Stimulated activated naive CD8-positive, alpha-beta T cell treated with anti-CD3 and anti-CD28 coated beads, Interleukin-15, Interleukin-2, amounts not matched to agents 100 ng/mL and 50 ng/mL, for 24 hours (primary cell): Measurements from ENCODE around the gene FRMD4A.
"Not testable (repeated sequence)": the region's sequence is repeated elsewhere in the genome, so short reads cannot be mapped to it uniquely, and the experiment has no call there.

ENCODE experiments used
- H3K27ac Mint-ChIP-seq: one replicate; pipeline ENCODE4 v1.8.0; 2021; ENCODE audit warnings: mild to moderate bottlenecking, mixed read lengths
- H3K27me3 Mint-ChIP-seq: one replicate; pipeline ENCODE4 v1.8.0; 2021; ENCODE audit warnings: mixed read lengths
- H3K36me3 Mint-ChIP-seq: one replicate; pipeline ENCODE4 v1.8.0; 2021; ENCODE audit warnings: low read depth, mixed read lengths
- H3K4me1 Mint-ChIP-seq: one replicate; pipeline ENCODE4 v1.8.0; 2021; ENCODE audit warnings: low read depth, mixed read lengths
- H3K4me3 Mint-ChIP-seq: one replicate; pipeline ENCODE4 v1.8.0; 2021; ENCODE audit warnings: mild to moderate bottlenecking, mixed read lengths
- H3K9me3 Mint-ChIP-seq: one replicate; pipeline ENCODE4 v1.8.0; 2021; ENCODE audit warnings: mixed read lengths

FRMD4A gene

GRCh38 chr10:13938950-13939349, 391.8 kb downstream of the FRMD4A start:
- Mint-ChIP-seq H3K27ac (no peak overlapping the region), H3K9me3 (peaks cover 8% of the 10 kb centered on the region), H3K36me3 (no peaks in the 10 kb centered on the region), H3K4me3 (no peak overlapping the region), H3K27me3 (peaks cover 2% of the 10 kb centered on the region), H3K4me1 (peaks cover 9% of the 10 kb centered on the region)

DNA sequence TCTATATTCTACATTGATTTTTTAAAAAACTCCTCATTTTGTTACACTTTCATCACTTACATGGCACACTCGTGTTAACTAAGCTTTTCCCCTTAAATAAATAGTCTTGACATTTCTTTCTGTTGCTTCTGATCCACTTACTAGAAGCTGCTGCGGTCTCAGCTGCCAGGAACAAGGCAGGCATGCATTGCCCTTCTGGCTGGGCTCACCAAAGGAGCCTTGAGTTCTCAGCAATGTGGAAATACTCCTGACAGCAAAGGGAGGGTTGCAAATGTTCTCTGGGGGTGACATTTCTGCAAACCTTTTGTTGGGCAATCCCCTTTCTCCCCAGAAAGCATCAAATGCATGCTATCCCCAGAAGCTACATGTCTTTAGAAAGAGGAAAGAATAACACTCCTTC, 393.9 kb downstream of the FRMD4A start:
- Mint-ChIP-seq H3K36me3 (no peaks in the 10 kb centered on the region), H3K27me3 (peaks cover 2% of the 10 kb centered on the region), H3K4me3 (no peak overlapping the region), H3K9me3 (peaks cover 8% of the 10 kb centered on the region), H3K4me1 (no peaks in the 10 kb centered on the region), H3K27ac (no peak overlapping the region)

GRCh38 chr10:13930120-13930519, 400.6 kb downstream of the FRMD4A start:
- Mint-ChIP-seq H3K4me3 (no peak overlapping the region), H3K27me3 (peaks cover 7% of the 10 kb centered on the region), H3K27ac (no peak overlapping the region)

DNA sequence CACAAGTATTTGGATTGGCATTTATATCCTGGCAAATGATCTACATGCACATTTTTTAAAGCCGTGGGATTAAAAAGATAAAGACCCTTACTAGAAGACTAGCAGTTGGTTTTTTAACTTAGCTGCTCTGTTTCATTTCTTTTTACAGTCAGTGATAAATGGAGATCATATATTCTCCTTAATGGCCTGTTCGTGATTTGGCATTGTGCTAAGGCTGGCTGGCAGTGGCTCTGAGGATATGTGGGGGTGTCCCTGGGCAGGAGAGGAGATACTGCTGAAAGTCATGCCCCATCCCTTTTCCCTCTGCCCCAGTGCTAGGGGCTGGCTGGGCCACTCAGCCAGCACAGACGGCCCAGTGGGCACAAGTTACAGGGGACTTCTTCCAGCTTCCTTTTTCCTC, 402.3 kb downstream of the FRMD4A start:
- H3K4me3 Mint-ChIP-seq: no peak overlapping the region
- H3K27ac Mint-ChIP-seq: no peak overlapping the region
- H3K9me3 Mint-ChIP-seq: no peaks in the 10 kb centered on the region
- H3K27me3 Mint-ChIP-seq: peaks cover 7% of the 10 kb centered on the region
- peaks cover 16% of the 10 kb centered on the region for H3K4me1 Mint-ChIP-seq
- no peaks in the 10 kb centered on the region for H3K36me3 Mint-ChIP-seq

More at GRCh38 chr10:13930120-13930519, 400.6 kb downstream of the FRMD4A start:
- Mint-ChIP-seq H3K9me3 (no peaks in the 10 kb centered on the region), H3K36me3 (no peaks in the 10 kb centered on the region), H3K4me1 (peaks cover 15% of the 10 kb centered on the region)

DNA sequence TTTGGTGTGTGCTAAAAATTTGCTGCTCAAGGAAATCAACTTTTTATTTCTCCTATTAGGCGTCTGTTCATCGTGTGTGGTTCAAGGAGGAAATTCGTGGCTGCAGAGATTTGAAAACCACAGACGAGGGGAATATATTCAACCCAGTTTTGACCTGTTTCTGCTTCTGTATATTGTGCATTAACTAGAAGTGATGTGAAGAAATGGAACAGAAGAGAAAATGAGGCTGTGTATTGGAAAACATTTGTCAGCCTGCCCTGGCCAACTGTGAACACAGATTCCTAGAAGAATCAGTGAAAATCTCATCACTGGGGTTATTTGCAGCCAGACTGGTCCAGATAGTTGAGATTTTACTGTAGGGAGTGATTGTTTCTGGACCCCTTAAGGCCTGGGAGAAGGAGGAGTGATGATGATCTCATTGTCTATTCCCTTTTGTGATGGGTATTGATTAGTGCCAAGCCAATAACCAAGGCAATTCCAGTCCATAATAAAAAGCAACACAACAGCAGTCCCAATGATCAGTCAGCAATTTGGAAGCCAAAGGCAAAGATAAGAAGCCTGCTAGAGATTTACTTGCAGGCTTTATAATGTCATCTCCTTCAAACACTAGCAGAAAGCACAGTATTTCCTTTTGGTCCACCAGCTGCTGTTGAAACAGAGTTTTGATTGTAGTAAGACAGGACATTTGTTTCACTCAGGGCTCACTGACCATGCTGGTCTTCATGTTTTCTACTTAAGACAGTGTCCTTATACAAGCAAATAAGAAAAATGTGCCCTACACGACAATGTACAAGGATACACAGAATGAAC, 404.5 kb downstream of the FRMD4A start:
- H3K27ac Mint-ChIP-seq: no peak overlapping the region

GRCh38 chr10:13924040-13924725, 406.5 kb downstream of the FRMD4A start:
- Mint-ChIP-seq H3K4me1 (peaks cover 10% of the 10 kb centered on the region), H3K4me3 (no peak overlapping the region), H3K36me3 (no peaks in the 10 kb centered on the region), H3K27me3 (peaks cover 7% of the 10 kb centered on the region), H3K27ac (no peak overlapping the region), H3K9me3 (no peaks in the 10 kb centered on the region)

More for the DNA sequence above, 404.5 kb downstream of the FRMD4A start:
- Mint-ChIP-seq H3K4me3 (no peak overlapping the region), H3K36me3 (no peaks in the 10 kb centered on the region), H3K4me1 (peaks cover 16% of the 10 kb centered on the region), H3K9me3 (no peaks in the 10 kb centered on the region), H3K27me3 (peaks cover 7% of the 10 kb centered on the region)

- H3K9me3 Mint-ChIP-seq: no peaks in the 10 kb centered on the region
- peaks cover 7% of the 10 kb centered on the region for H3K27me3 Mint-ChIP-seq
- no peak overlapping the region for H3K27ac Mint-ChIP-seq
- H3K4me1 Mint-ChIP-seq: peaks cover 10% of the 10 kb centered on the region
- no peaks in the 10 kb centered on the region for H3K36me3 Mint-ChIP-seq
- no peak overlapping the region for H3K4me3 Mint-ChIP-seq
Measured at GRCh38 chr10:13922586-13922985, 408.1 kb downstream of the FRMD4A start.

GRCh38 chr10:13921941-13922340, 408.8 kb downstream of the FRMD4A start:
- Mint-ChIP-seq H3K27ac (no peak overlapping the region), H3K9me3 (no peaks in the 10 kb centered on the region), H3K4me3 (no peak overlapping the region), H3K27me3 (peaks cover 7% of the 10 kb centered on the region), H3K4me1 (peaks cover 10% of the 10 kb centered on the region), H3K36me3 (no peaks in the 10 kb centered on the region)

DNA sequence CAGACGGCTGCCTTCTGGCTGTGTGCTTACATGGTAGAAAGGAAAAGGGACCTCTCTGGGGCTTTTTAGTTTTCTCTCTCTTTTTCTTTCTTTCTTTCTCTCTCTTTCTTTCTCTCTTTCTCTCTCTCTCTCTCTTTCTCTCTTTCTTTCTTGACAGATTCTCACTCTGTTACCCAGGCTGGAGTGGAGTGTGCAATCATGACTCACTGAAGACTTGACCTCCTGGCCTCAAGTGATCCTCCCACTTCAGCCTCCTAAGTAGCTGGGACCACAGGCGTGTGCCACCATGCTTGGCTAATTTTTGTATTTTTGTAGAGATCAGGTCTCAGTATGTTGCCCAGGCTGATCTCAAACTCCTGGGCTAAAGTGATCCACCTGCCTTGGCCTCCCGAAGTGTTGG, 409.6 kb downstream of the FRMD4A start:
- H3K4me1 Mint-ChIP-seq, H3K27ac Mint-ChIP-seq: not testable (repeated sequence)

DNA sequence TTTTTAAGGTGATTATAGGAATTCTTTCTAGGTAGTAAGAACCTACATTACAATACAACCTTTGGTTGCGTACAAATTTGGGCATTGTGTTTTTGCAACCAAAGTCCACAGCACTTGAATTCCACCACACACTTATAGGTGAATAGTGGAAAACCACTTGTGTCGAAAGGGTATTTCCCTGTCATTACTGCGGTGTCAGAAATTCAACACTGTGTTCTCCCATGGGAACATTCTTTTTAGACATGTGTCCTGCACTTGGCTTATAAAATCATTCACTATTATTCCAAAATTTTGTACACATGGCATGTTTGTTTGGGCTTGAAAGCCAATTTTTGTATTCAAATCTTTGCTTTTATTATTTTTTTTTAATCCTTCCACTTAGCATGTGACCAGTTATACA, 410.3 kb downstream of the FRMD4A start:
- H3K4me1 Mint-ChIP-seq: peaks cover 5% of the 10 kb centered on the region
- no peak overlapping the region for H3K27ac Mint-ChIP-seq
- H3K27me3 Mint-ChIP-seq: no peaks in the 10 kb centered on the region
- H3K4me3 Mint-ChIP-seq: no peak overlapping the region
- H3K36me3 Mint-ChIP-seq: no peaks in the 10 kb centered on the region
- H3K9me3 Mint-ChIP-seq: no peaks in the 10 kb centered on the region

More for the DNA sequence above, 409.6 kb downstream of the FRMD4A start:
- H3K27me3 Mint-ChIP-seq, H3K4me3 Mint-ChIP-seq, H3K36me3 Mint-ChIP-seq, H3K9me3 Mint-ChIP-seq: not testable (repeated sequence)

GRCh38 chr10:13920031-13920430, 410.7 kb downstream of the FRMD4A start:
- Mint-ChIP-seq H3K27me3 (no peaks in the 10 kb centered on the region), H3K27ac (no peak overlapping the region), H3K4me3 (no peak overlapping the region), H3K4me1 (peaks cover under 1% of the 10 kb centered on the region), H3K36me3 (no peaks in the 10 kb centered on the region), H3K9me3 (no peaks in the 10 kb centered on the region)

DNA sequence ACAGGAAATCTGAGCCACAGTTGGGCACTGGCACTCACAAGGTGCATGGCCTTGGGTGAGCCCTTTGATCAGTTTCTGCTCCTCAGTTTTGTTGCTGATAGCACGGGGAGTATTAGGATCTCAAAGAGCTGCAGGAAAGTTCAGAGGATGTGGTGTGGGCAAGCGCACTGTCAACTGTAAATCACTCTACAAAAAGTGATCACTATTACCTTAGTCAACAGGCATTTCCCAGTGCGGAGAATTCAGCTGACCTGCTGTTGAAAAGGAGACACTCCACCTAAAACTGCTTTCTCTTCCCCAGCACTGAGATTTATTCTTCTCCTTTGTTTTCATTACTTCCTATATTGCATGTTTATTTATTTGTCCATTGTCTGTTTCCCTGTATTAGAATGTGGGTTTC, 412.9 kb downstream of the FRMD4A start:
- Mint-ChIP-seq H3K4me1 (no peaks in the 10 kb centered on the region), H3K9me3 (no peaks in the 10 kb centered on the region), H3K27ac (no peak overlapping the region), H3K36me3 (no peaks in the 10 kb centered on the region), H3K4me3 (no peak overlapping the region), H3K27me3 (no peaks in the 10 kb centered on the region)

DNA sequence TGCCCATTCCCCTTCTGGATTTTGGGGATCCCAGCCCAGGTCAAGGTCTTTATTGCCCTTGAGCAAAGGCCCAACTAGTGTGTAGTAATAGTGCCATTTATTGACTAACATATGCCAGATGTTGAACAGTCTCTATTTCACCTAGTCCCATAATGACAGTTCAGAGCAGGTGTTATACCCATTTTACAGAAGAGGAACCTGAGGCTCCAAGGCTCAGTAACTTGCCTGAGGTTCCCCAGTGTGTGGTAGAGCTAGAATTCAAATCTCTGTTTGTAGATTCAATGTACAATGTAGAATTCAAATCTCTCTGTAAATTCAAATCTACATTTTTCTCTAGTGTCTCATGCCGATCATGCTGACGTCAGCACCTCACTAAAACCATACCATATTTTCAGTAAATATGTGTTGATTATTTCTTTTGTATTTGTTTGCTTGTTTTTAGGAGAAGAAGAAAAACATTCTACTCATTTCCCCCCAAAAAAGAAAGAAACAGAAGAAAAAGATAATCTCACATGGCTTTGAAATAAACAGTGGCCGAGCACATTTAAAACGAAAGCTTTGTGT, 414.3 kb downstream of the FRMD4A start:
- Mint-ChIP-seq H3K4me3 (no peak overlapping the region), H3K27ac (no peak overlapping the region), H3K4me1 (no peaks in the 10 kb centered on the region), H3K36me3 (no peaks in the 10 kb centered on the region), H3K9me3 (no peaks in the 10 kb centered on the region), H3K27me3 (peaks cover 2% of the 10 kb centered on the region)

DNA sequence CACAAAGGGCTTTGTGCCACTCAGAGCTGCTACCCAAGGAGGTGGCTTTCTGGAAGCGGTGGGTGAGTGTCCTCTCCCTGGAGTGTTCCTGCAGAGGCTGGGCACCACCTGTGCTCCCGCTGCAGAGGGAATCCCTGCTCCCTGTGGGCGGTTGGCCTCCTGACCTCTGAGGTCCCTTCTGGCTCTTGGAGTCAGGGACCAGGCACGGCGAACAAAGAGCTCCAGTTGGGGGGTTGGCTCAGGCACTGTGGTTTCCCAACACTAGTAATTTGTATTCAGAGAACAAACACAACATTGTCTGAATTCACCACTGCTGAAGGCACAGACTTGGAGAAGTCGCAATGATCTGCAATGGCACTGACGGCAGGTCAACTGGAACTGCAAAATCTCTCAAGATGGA, 415.0 kb downstream of the FRMD4A start:
- H3K9me3 Mint-ChIP-seq: no peaks in the 10 kb centered on the region
- no peak overlapping the region for H3K27ac Mint-ChIP-seq
- no peaks in the 10 kb centered on the region for H3K4me1 Mint-ChIP-seq
- H3K36me3 Mint-ChIP-seq: no peaks in the 10 kb centered on the region
- no peak overlapping the region for H3K4me3 Mint-ChIP-seq
- peaks cover 2% of the 10 kb centered on the region for H3K27me3 Mint-ChIP-seq

DNA sequence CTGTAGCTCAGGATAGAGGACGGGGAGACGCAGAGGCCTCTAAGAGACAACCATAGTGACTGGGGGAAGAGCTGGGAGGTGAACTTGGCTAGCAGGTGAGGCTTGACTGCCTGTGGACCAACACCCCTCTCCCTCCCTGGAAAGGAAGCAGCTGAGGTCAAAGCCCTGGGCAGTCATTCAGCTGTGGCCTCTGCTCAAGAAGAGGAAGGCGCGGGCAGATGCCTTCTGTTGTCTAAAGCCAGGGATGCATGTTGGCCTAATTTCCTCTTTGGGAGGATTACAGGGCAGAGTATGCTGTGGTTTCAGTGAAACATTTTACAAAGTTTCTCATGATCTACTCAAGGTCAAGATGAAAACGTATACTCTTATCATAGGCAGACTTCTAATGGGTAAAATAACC, 416.8 kb downstream of the FRMD4A start:
- H3K36me3 Mint-ChIP-seq: no peaks in the 10 kb centered on the region
- no peak overlapping the region for H3K4me3 Mint-ChIP-seq
- H3K27ac Mint-ChIP-seq: no peak overlapping the region
- no peaks in the 10 kb centered on the region for H3K4me1 Mint-ChIP-seq
- peaks cover 2% of the 10 kb centered on the region for H3K27me3 Mint-ChIP-seq
- no peaks in the 10 kb centered on the region for H3K9me3 Mint-ChIP-seq
